ENCODE data around the gene PSRC1. TPM values are rescaled to one million over a fixed set of nuclear protein-coding genes. Genes with fewer than 3 reads are reported as not detected.

PSRC1 gene
- total RNA-seq, 6 experiments from 2014 or later, result 0.70 to 3.4 (median 1.5) TPM

DNA sequence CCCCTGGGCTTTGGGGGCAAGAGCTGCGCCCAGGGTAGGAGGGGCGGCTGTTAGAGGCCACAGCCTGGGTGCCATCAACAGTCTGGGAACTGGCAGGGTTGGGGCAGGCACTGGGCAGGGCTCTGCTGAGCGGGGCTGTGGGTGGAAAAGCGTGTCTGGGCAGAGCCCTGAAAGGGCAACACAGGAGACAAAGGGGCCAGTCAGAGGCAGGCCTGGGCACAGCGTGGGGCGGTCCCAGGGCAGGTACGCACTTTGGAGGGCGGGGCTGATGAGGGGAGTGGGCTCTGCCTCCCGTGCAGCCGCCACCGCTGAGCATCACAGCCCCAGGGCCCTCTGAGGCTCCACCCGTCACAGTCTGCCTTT is 19.7 kb downstream of the PSRC1 start:
- ATAC-seq (no peak), DNase-seq (no peak)
- Histone ChIP-seq H3K4me3 (no peak overlapping the region), H3K36me3 (no peaks in the 10 kb centered on the region), H3K9me3 (no peaks in the 10 kb centered on the region), H3K27me3 (no peaks in the 10 kb centered on the region), H3K4me1 (no peaks in the 10 kb centered on the region), H3K27ac (no peak overlapping the region)
- no CpG with 5 or more reads among the region's 12 CpGs for WGBS (ENCODE audit: insufficient coverage, low coverage, low lambda C conversion rate, missing lambda C conversion rate)
- intact Hi-C loops (cut with DNase I), result loop anchor here (5.0 kb wide), 3 partner anchors 134 to 269 kb away; partner anchors contain the start of gene SORT1 (in 1 of the 2)
- TF ChIP-seq POLR2A (IDR thresholded peaks at IDR 0.05), result no peak
- TF ChIP-seq, protein P1, sequence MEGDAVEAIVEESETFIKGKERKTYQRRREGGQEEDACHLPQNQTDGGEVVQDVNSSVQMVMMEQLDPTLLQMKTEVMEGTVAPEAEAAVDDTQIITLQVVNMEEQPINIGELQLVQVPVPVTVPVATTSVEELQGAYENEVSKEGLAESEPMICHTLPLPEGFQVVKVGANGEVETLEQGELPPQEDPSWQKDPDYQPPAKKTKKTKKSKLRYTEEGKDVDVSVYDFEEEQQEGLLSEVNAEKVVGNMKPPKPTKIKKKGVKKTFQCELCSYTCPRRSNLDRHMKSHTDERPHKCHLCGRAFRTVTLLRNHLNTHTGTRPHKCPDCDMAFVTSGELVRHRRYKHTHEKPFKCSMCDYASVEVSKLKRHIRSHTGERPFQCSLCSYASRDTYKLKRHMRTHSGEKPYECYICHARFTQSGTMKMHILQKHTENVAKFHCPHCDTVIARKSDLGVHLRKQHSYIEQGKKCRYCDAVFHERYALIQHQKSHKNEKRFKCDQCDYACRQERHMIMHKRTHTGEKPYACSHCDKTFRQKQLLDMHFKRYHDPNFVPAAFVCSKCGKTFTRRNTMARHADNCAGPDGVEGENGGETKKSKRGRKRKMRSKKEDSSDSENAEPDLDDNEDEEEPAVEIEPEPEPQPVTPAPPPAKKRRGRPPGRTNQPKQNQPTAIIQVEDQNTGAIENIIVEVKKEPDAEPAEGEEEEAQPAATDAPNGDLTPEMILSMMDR (IDR thresholded peaks at IDR 0.05), result no peak

DNA sequence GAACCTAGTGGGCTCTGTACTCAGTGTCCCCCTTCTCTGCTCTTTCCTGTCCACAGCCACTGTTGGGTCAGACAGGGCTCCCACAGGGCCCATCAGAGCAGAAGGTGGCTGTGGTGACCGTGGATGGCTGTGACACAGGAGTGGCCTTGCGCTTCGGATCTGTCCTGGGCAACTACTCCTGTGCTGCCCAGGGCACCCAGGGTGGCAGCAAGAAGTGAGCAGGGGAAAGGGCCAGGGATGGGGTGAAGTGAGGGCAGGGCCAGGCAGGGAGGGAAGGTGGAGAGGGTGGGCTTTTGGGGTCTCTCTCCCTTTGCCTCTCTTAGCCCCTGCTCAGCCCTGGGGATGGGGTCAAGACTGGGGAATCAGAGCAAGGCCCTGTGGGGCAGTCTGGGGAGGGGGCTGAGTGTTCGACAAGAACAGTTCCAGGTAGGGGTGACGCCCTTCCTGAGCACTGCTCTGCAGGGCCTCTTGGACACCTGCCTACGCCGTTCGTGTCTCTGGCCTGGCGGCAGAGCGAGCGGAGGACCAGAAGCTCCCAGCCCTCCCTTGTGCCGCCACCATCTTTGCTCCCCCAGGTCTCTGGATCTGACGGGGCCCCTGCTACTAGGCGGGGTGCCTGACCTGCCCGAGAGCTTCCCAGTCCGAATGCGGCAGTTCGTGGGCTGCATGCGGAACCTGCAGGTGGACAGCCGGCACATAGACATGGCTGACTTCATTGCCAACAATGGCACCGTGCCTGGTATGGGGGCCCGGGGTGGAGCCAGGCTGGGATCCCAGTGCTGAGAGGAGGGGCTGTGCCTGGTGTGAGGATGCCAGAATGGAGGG is 20.5 kb downstream of the PSRC1 start:
- 80% methylated on average over 4 of the region's 22 CpGs for WGBS (ENCODE audit: insufficient coverage, low coverage, low lambda C conversion rate, missing lambda C conversion rate)
- Histone ChIP-seq H3K27ac (no peak overlapping the region), H3K9me3 (no peaks in the 10 kb centered on the region), H3K4me3 (no peak overlapping the region), H3K4me1 (no peaks in the 10 kb centered on the region), H3K27me3 (no peaks in the 10 kb centered on the region), H3K36me3 (no peaks in the 10 kb centered on the region)
- ATAC-seq (no peak), DNase-seq (no peak)
- intact Hi-C loops (cut with DNase I), result loop anchor here (5.0 kb wide), 3 partner anchors 135 to 270 kb away; partner anchors contain the start of gene SORT1 (in 1 of the 2)
- no peak for TF ChIP-seq POLR2A (IDR thresholded peaks at IDR 0.05)
- TF ChIP-seq, protein P1 (IDR thresholded peaks at IDR 0.05), result no peak

DNA sequence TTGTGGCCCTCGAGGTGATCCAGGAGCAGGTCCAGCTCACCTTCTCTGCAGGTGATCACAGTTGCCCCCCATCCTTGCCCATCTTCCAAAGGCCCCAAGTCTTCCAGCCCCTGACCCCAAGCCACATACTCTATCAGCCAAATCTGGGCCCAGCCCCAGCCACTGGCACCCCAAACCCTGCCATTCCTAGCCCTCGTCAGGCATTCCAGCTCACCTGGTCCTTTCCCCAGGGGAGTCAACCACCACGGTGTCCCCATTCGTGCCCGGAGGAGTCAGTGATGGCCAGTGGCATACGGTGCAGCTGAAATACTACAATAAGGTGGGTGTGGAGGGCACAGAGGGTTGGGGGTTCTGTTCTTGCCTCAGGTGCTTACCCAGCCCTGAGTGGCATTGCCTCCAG is 21.4 kb downstream of the PSRC1 start:
- DNase-seq (no peak), ATAC-seq (no peak)
- Histone ChIP-seq H3K36me3 (no peaks in the 10 kb centered on the region), H3K27me3 (no peaks in the 10 kb centered on the region), H3K4me3 (no peak overlapping the region), H3K4me1 (no peaks in the 10 kb centered on the region), H3K9me3 (no peaks in the 10 kb centered on the region), H3K27ac (no peak overlapping the region)
- WGBS (ENCODE audit: insufficient coverage, low coverage, low lambda C conversion rate, missing lambda C conversion rate), result 80% methylated on average over 1 of the region's 6 CpGs
- TF ChIP-seq POLR2A (IDR thresholded peaks at IDR 0.05), result no peak
- TF ChIP-seq, protein P1 (IDR thresholded peaks at IDR 0.05), result no peak
- intact Hi-C loops (cut with DNase I), result loop anchor here (5.0 kb wide), 3 partner anchors 136 to 271 kb away; partner anchors contain the start of gene SORT1 (in 1 of the 2)

DNA sequence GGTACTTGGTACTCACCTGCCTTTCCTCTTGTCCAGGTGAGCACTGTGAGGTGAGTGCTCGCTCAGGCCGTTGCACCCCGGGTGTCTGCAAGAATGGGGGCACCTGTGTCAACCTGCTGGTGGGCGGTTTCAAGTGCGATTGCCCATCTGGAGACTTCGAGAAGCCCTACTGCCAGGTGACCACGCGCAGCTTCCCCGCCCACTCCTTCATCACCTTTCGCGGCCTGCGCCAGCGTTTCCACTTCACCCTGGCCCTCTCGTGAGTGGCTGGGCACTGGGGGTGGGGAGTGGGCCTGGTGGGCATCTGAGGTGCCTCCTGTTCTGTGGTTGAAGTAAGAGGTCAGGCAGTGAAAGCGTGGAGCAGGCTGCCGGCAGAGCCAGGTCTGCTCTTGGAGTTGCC is 21.9 kb downstream of the PSRC1 start:
- intact Hi-C loops (cut with DNase I), result loop anchor here (5.0 kb wide), 3 partner anchors 136 to 271 kb away; partner anchors contain the start of gene SORT1 (in 1 of the 2)
- no peak for DNase-seq
- Histone ChIP-seq H3K4me3 (no peak overlapping the region), H3K27me3 (no peaks in the 10 kb centered on the region), H3K27ac (no peak overlapping the region), H3K9me3 (no peaks in the 10 kb centered on the region), H3K36me3 (no peaks in the 10 kb centered on the region), H3K4me1 (no peaks in the 10 kb centered on the region)
- TF ChIP-seq, protein P1 (IDR thresholded peaks at IDR 0.05), result no peak
- TF ChIP-seq POLR2A (IDR thresholded peaks at IDR 0.05), result no peak
- no peak for ATAC-seq
- WGBS (ENCODE audit: insufficient coverage, low coverage, low lambda C conversion rate, missing lambda C conversion rate), result 85% methylated on average over 3 of the region's 16 CpGs

All from right lobe of liver (tissue), 6 donors.